ENCODE data around the gene GPR68.

DNA sequence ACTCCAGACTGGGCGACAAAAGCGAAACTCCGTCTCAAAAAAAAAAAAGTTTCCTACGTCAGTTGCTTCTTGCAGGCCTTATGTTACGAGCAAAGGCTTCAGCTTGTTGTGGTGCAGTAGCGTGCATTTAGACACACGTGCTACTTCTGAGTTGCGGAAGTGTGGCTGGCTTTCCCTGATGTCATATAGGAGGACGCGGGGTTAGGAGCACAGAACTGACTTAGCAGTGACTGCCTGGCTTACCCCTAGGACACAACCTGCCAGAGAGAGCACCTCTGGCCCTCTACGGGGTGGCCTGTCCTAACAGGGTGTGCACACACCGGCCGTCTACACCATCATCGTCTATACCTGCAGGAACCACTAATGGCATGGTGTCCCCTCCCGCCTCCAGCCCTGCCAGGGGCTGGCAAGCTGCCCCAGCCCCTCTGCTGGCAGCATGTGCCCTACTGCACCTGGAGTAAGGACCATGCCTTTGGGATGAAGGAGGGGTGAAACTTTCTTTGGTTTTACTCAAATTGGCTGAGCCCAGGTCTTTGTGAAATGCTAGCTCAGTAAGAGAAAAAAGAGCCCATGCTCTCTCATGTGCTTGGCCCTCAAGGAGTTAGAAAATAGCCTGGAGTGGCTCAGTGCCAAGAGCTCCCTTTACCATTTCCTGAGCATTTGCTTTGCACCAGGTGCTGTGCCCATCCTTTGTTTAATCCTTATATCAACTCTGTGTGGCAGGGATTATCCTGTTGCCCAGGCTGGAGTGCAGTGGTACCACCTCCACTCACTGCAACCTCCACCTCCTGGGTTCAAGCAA, 1.7 kb upstream of the GPR68 start:
- TF ChIP-seq, protein P1, sequence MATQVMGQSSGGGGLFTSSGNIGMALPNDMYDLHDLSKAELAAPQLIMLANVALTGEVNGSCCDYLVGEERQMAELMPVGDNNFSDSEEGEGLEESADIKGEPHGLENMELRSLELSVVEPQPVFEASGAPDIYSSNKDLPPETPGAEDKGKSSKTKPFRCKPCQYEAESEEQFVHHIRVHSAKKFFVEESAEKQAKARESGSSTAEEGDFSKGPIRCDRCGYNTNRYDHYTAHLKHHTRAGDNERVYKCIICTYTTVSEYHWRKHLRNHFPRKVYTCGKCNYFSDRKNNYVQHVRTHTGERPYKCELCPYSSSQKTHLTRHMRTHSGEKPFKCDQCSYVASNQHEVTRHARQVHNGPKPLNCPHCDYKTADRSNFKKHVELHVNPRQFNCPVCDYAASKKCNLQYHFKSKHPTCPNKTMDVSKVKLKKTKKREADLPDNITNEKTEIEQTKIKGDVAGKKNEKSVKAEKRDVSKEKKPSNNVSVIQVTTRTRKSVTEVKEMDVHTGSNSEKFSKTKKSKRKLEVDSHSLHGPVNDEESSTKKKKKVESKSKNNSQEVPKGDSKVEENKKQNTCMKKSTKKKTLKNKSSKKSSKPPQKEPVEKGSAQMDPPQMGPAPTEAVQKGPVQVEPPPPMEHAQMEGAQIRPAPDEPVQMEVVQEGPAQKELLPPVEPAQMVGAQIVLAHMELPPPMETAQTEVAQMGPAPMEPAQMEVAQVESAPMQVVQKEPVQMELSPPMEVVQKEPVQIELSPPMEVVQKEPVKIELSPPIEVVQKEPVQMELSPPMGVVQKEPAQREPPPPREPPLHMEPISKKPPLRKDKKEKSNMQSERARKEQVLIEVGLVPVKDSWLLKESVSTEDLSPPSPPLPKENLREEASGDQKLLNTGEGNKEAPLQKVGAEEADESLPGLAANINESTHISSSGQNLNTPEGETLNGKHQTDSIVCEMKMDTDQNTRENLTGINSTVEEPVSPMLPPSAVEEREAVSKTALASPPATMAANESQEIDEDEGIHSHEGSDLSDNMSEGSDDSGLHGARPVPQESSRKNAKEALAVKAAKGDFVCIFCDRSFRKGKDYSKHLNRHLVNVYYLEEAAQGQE (IDR thresholded peaks at IDR 0.05; ENCODE audit: insufficient read depth in 1 of 2, low read depth in 2 of 2, low read length in 1 of 2) = no peak
- TF ChIP-seq, protein P2, sequence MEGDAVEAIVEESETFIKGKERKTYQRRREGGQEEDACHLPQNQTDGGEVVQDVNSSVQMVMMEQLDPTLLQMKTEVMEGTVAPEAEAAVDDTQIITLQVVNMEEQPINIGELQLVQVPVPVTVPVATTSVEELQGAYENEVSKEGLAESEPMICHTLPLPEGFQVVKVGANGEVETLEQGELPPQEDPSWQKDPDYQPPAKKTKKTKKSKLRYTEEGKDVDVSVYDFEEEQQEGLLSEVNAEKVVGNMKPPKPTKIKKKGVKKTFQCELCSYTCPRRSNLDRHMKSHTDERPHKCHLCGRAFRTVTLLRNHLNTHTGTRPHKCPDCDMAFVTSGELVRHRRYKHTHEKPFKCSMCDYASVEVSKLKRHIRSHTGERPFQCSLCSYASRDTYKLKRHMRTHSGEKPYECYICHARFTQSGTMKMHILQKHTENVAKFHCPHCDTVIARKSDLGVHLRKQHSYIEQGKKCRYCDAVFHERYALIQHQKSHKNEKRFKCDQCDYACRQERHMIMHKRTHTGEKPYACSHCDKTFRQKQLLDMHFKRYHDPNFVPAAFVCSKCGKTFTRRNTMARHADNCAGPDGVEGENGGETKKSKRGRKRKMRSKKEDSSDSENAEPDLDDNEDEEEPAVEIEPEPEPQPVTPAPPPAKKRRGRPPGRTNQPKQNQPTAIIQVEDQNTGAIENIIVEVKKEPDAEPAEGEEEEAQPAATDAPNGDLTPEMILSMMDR (IDR thresholded peaks at IDR 0.05) = no peak
- no peak for TF ChIP-seq POLR2AphosphoS5 (IDR thresholded peaks at IDR 0.05; ENCODE audit: low read depth, low read length)

Data from Panc1 (cell line).